SK-N-SH treated with all-trans-retinoic acid at 6 μM for 48 hours (cell line): ENCODE data around the gene ZNF292.
"Not testable (repeated sequence)": the region's sequence is repeated elsewhere in the genome, so short reads cannot be mapped to it uniquely, and the experiment has no call there.

Experiments used
- PATZ1 ChIP-seq: fragments of 250-450 bp; sonication (Bioruptor Pico); IDR thresholded peaks from 2 replicates; pipeline ENCODE4 v1.8.0; 2020; ENCODE audit warnings: mild to moderate bottlenecking, moderate library complexity, borderline replicate concordance
- ZFP30 ChIP-seq: fragments of 450-650 bp; formaldehyde crosslinking; IDR thresholded peaks from 2 replicates; pipeline ENCODE4 v1.5.0; 2022; ENCODE audit warnings: mild to moderate bottlenecking, moderate library complexity

GRCh38 chr6:87157596-87157995 lies 2.2 kb downstream of the ZNF292 start:
- not testable (repeated sequence) for TF ChIP-seq ZFP30, PATZ1 (CRISPR knock-in tag)
